ENCODE measurements around the gene MAPK12.

- TF ChIP-seq CTCF (conservative IDR thresholded peaks at IDR 0.05 in 1 of 2, IDR thresholded peaks at IDR 0.05 in 1 of 2; ENCODE audit: low read depth in 1 of 2, low read length in 2 of 2) (no peak), EZH2 (IDR thresholded peaks at IDR 0.05; ENCODE audit: low read length, missing control alignments) (no peak)
These were observed 32.2 kb upstream of the MAPK12 start for GRCh38 chr22:50293441-50294318.

Data from fibroblast of lung (primary cell).